Mononuclear cell (primary cell): Measurements from ENCODE around the gene PCSK4. TPM values are rescaled to one million over a fixed set of nuclear protein-coding genes. Genes with fewer than 3 reads are reported as not detected.
"Not testable (repeated sequence)": the region's sequence is repeated elsewhere in the genome, so short reads cannot be mapped to it uniquely, and the experiment has no call there.

Experiments
- H3K27me3 ChIP-seq: 2 replicates; pipeline ENCODE4 v1.6.0; 2011; ENCODE audit warnings: low read length, control low read depth; ENCODE audit not compliant: insufficient read depth
- H3K4me1 ChIP-seq: 2 replicates; pipeline ENCODE4 v1.5.1; 2011; ENCODE audit warnings: mild to moderate bottlenecking, low read length, control low read depth; ENCODE audit not compliant: insufficient read depth
- H3K4me3 ChIP-seq: 2 replicates; pipeline ENCODE4 v1.5.1; 2011; ENCODE audit warnings: mild to moderate bottlenecking, low read length, moderate library complexity
- H3K9me3 ChIP-seq: 2 replicates; pipeline ENCODE4 v1.5.1; 2011; ENCODE audit warnings: low read depth, mild to moderate bottlenecking, control low read depth, low read length
- total RNA-seq: library from RNA; depleted of rRNA; stranded (reverse); fragments of >200 nt; gene quantifications from one replicate; pipeline ENCODE4 v1.2.3, GENCODE V29; 2012

Gene PCSK4
- total RNA-seq, 1 donor = 1.2 TPM

- Histone ChIP-seq H3K4me1 (peaks cover 12% of the 10 kb centered on the region), H3K9me3 (no peaks in the 10 kb centered on the region), H3K4me3 (no peak overlapping the region), H3K27me3 (peaks cover 9% of the 10 kb centered on the region)
These were observed 12.4 kb upstream of the PCSK4 start for GRCh38 chr19:1502433-1503088.

- H3K9me3 ChIP-seq = no peaks in the 10 kb centered on the region
- H3K4me3 ChIP-seq = no peak overlapping the region
- peaks cover 9% of the 10 kb centered on the region for H3K27me3 ChIP-seq
- H3K4me1 ChIP-seq = peaks cover 7% of the 10 kb centered on the region
These were observed 11.0 kb upstream of the PCSK4 start for GRCh38 chr19:1501200-1501595.

GRCh38 chr19:1499231-1499630 lies 9.1 kb upstream of the PCSK4 start:
- H3K9me3 ChIP-seq, H3K4me1 ChIP-seq, H3K27me3 ChIP-seq, H3K4me3 ChIP-seq: not testable (repeated sequence)

DNA sequence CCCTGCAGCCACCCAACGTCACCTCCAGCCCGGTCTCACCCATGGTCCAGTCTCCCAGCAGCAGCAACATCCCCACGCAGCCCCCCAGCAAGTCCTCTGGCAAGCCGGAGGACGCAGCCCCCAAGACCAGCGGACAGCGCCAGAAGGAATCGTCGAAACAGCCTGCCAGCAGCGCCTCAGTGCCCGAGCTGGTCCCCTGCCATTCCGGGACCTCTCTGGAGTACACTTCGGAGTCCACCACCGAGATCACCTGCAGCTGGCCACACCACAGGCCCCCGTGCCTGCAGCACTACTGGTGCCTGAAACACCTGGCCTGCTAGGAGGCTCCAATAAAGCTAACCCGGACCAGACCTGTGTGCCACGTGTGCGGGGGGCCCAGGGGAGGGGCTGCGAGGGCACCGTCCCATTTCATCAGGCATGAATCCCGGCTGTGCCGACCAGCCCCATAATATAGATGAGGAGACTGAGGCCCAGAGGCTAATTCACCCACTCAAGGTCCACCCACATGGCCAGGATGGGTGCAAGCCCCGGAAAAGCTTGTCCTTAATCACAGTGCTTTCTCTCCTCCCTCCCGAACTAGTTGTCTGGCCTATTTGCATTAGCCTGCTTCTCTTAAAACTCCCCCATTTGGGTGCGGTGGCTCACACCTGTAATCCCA lies 7.6 kb upstream of the PCSK4 start:
- Histone ChIP-seq H3K4me1 (no peaks in the 10 kb centered on the region), H3K9me3 (no peaks in the 10 kb centered on the region), H3K27me3 (no peaks in the 10 kb centered on the region)

DNA sequence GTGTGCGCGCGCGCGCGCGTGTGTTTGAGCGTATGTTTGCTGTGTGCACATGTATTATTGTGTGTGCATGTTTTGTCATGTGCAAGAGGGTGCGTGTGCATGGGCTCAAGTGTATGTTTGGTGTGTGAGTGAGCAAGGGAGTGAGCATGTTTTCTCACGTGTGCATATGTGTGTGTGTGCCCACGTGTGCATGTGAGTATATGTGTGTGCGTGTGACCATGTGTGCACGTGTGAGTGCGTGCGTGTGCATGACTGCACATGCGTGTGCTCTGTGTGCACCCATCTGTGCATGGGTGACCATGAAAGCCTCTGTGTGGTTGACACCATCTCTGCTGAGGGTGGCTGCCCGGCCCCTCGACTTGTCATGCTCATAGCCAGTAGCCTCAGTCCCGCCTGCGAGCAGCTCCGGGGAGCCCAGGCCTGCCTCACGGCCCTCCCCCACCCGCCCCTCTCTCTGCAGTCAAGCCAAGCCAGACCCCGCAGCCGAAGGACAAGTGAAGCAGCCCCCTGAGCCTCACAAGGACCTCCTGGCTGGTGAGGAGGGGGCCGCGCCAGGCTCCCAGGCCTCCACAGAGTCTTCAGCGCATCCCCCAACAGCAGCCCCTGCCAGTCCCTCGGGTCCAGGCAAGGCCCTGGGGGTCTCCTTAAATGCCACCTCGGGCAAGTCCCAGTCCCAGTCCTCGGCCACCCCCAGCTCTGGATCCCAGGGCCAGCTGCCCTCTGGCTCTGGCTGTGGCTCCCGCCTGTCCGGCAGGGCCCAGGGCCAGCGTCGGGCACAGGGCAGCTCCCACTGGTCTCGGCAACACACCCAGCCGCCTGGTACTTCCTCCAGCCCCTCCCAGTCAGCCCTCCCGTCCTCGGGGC lies 6.8 kb upstream of the PCSK4 start:
- no peaks in the 10 kb centered on the region for H3K4me1 ChIP-seq
- no peak overlapping the region for H3K4me3 ChIP-seq
- H3K9me3 ChIP-seq = no peaks in the 10 kb centered on the region
- H3K27me3 ChIP-seq = no peaks in the 10 kb centered on the region

More for the DNA sequence above, 7.6 kb upstream of the PCSK4 start:
- H3K4me3 ChIP-seq = no peak overlapping the region

GRCh38 chr19:1495799-1496713 lies 5.9 kb upstream of the PCSK4 start:
- no peaks in the 10 kb centered on the region for H3K27me3 ChIP-seq
- no peaks in the 10 kb centered on the region for H3K9me3 ChIP-seq
- no peak overlapping the region for H3K4me3 ChIP-seq
- H3K4me1 ChIP-seq = peaks cover 7% of the 10 kb centered on the region

- Histone ChIP-seq H3K4me1 (peaks cover 8% of the 10 kb centered on the region), H3K4me3 (no peak overlapping the region), H3K27me3 (no peaks in the 10 kb centered on the region), H3K9me3 (no peaks in the 10 kb centered on the region)
These were observed 5.1 kb upstream of the PCSK4 start for GRCh38 chr19:1495051-1495798.

GRCh38 chr19:1494115-1494815 lies 4.1 kb upstream of the PCSK4 start:
- Histone ChIP-seq H3K4me3 (no peak overlapping the region), H3K9me3 (no peaks in the 10 kb centered on the region), H3K4me1 (peaks cover 17% of the 10 kb centered on the region), H3K27me3 (no peaks in the 10 kb centered on the region)

GRCh38 chr19:1492474-1493006 lies 2.4 kb upstream of the PCSK4 start:
- no peaks in the 10 kb centered on the region for H3K9me3 ChIP-seq
- H3K27me3 ChIP-seq = no peaks in the 10 kb centered on the region
- no peak overlapping the region for H3K4me3 ChIP-seq
- H3K4me1 ChIP-seq = peaks cover 19% of the 10 kb centered on the region

DNA sequence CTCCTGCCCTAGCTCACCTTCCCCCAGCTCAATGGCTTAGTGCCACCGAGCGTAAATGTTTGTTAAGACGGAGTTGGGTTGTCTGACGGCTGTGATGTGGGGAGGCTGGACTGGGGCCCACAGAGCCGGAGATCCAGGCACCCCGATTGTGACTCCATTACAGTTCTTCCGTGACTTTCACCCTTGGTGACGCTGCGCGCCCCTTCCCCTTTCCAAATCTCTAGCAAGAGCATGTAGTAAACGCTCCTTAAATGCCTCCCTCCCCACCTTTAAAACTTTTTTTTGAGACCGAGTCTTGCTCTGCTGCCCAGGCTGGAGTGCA lies 1.7 kb upstream of the PCSK4 start:
- peaks cover 19% of the 10 kb centered on the region for H3K4me1 ChIP-seq
- no peak overlapping the region for H3K4me3 ChIP-seq
- no peaks in the 10 kb centered on the region for H3K27me3 ChIP-seq
- no peaks in the 10 kb centered on the region for H3K9me3 ChIP-seq

- Histone ChIP-seq H3K27me3 (no peaks in the 10 kb centered on the region), H3K9me3 (no peaks in the 10 kb centered on the region), H3K4me3 (peak within 1 kb of the TSS; percentile 41), H3K4me1 (peaks cover 19% of the 10 kb centered on the region)
These were observed 1.1 kb upstream of the PCSK4 start, which contains the start of gene REEP6 for GRCh38 chr19:1491114-1491848. Gene REEP6 (plus strand): TSS chr19:1491181. CDS start chr19:1491270, 89 bp downstream.

DNA sequence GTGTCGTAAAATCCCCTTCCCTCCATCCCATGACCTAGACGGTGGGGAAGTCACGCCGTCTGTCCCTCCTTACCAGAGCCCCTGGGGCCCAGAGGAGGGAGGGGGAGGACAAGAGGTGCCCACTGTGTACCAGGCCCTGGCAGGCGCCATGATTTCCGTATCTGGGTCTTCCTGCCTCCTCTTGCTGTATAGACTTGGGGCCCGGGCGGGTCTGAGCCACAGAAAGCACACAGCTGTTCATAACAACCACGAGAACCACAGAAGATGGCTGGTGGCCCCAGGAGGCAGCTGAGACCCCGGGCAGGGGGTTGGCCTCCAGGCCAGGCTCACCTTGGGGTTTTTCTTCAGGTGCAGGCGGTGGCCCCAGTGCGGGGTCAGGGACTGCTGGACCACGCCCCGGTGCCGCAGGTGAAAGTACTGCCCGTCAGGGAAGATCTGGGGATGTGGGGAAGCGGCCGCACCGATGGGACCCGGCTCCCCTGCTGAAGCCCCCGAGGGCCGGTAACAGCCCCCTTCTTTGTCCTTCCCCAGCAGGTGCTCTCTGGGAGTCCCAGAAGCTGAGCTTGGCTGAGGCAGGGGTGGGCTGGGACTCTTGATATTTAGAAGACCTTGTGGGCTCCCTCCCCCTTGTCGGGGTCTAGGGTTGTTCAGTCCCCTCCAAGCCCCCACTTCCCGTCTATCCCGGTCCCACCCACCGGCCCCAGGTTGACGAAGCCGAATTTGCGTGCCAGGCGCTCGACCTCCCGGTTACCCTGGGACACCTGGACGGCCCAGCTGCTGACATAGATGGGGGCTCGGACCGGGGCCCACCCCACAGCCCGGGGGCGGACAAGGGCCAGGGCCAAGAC lies 463 bp downstream of the PCSK4 start:
- H3K4me1 ChIP-seq = peaks cover 19% of the 10 kb centered on the region
- no peaks in the 10 kb centered on the region for H3K27me3 ChIP-seq
- H3K4me3 ChIP-seq = peak overlapping the region; percentile 41

More for the DNA sequence above, 463 bp downstream of the PCSK4 start:
- H3K9me3 ChIP-seq = no peaks in the 10 kb centered on the region
